ENCODE measurements around the gene ABI1.

GRCh38 chr10:26840938-26841732 is 19.6 kb downstream of the ABI1 start:
- TF ChIP-seq CTCF (IDR thresholded peaks at IDR 0.05) (no peak), EZH2 (IDR thresholded peaks at IDR 0.05; ENCODE audit: borderline replicate concordance, insufficient read depth, low read depth, low read length, poor library complexity, severe bottlenecking) (no peak)

Data from B cell (primary cell).